Activated naive CD8-positive, alpha-beta T cell treated with anti-CD3 and anti-CD28 coated beads for 36 hours (primary cell): ENCODE measurements around the gene SMARCD1. TPM values are rescaled to one million over a fixed set of nuclear protein-coding genes. Genes with fewer than 3 reads are reported as not detected.

Experiments
- DNase-seq: peaks from one replicate; pipeline ENCODE4 v3.0.0; 2021
- H3K27ac Mint-ChIP-seq: one replicate; pipeline ENCODE4 v1.8.0; 2022; ENCODE audit warnings: mild to moderate bottlenecking, moderate library complexity, mixed read lengths
- H3K27me3 Mint-ChIP-seq: one replicate; pipeline ENCODE4 v1.8.0; 2022; ENCODE audit warnings: mild to moderate bottlenecking, mixed read lengths
- H3K36me3 Mint-ChIP-seq: one replicate; pipeline ENCODE4 v1.8.0; 2021; ENCODE audit warnings: mild to moderate bottlenecking, mixed read lengths
- H3K4me1 Mint-ChIP-seq: one replicate; pipeline ENCODE4 v1.8.0; 2021; ENCODE audit warnings: mixed read lengths
- H3K4me3 Mint-ChIP-seq: one replicate; pipeline ENCODE4 v1.8.0; 2022; ENCODE audit warnings: mild to moderate bottlenecking, moderate library complexity, mixed read lengths
- H3K9me3 Mint-ChIP-seq: one replicate; pipeline ENCODE4 v1.8.0; 2022; ENCODE audit warnings: mixed read lengths
- total RNA-seq, 2 experiments: library from RNA; stranded (reverse); gene quantifications; one replicate each; pipeline ENCODE4 v1.2.3, GENCODE V29; 2021

Gene SMARCD1
- total RNA-seq, 2 experiments from 2014 or later: 65.8 to 74.8 TPM

GRCh38 chr12:50102131-50102531 lies 17.0 kb downstream of the SMARCD1 start:
- H3K9me3 Mint-ChIP-seq: no peaks in the 10 kb centered on the region
- DNase-seq: no peak
- no peak overlapping the region for H3K4me3 Mint-ChIP-seq
- H3K27ac Mint-ChIP-seq: no peak overlapping the region
- H3K27me3 Mint-ChIP-seq: no peaks in the 10 kb centered on the region
- H3K36me3 Mint-ChIP-seq: peaks cover 2% of the 10 kb centered on the region
- H3K4me1 Mint-ChIP-seq: peaks cover 3% of the 10 kb centered on the region

GRCh38 chr12:50102646-50103309 lies 17.6 kb downstream of the SMARCD1 start:
- no peak overlapping the region for H3K4me3 Mint-ChIP-seq
- H3K9me3 Mint-ChIP-seq: no peaks in the 10 kb centered on the region
- peaks cover 3% of the 10 kb centered on the region for H3K4me1 Mint-ChIP-seq
- peaks cover under 1% of the 10 kb centered on the region for H3K36me3 Mint-ChIP-seq
- no peak for DNase-seq
- no peaks in the 10 kb centered on the region for H3K27me3 Mint-ChIP-seq
- no peak overlapping the region for H3K27ac Mint-ChIP-seq

GRCh38 chr12:50103351-50103750 lies 18.2 kb downstream of the SMARCD1 start:
- no peak overlapping the region for H3K27ac Mint-ChIP-seq
- H3K4me1 Mint-ChIP-seq: peaks cover 3% of the 10 kb centered on the region
- H3K27me3 Mint-ChIP-seq: no peaks in the 10 kb centered on the region
- H3K4me3 Mint-ChIP-seq: no peak overlapping the region
- DNase-seq: no peak
- no peaks in the 10 kb centered on the region for H3K9me3 Mint-ChIP-seq
- no peaks in the 10 kb centered on the region for H3K36me3 Mint-ChIP-seq

- DNase-seq: peak; percentile 50
- H3K27me3 Mint-ChIP-seq: no peaks in the 10 kb centered on the region
- no peak within 1 kb of the TSS for H3K4me3 Mint-ChIP-seq
- H3K27ac Mint-ChIP-seq: no peak within 1 kb of the TSS
- no peaks in the 10 kb centered on the region for H3K9me3 Mint-ChIP-seq
- H3K4me1 Mint-ChIP-seq: peaks cover 3% of the 10 kb centered on the region
- H3K36me3 Mint-ChIP-seq: no peaks in the 10 kb centered on the region
These were observed 18.7 kb downstream of the SMARCD1 start, which contains the start of gene GPD1 for GRCh38 chr12:50103767-50104321. GPD1 (plus strand) TSS chr12:50104008; CDS start chr12:50104051, 43 bp downstream.

- DNase-seq: no peak
These were observed 19.6 kb downstream of the SMARCD1 start for GRCh38 chr12:50104417-50105366.

GRCh38 chr12:50105913-50106450 lies 20.8 kb downstream of the SMARCD1 start:
- H3K27me3 Mint-ChIP-seq: no peaks in the 10 kb centered on the region

More at GRCh38 chr12:50104417-50105366, 19.6 kb downstream of the SMARCD1 start:
- Mint-ChIP-seq H3K27ac (no peak overlapping the region), H3K27me3 (no peaks in the 10 kb centered on the region), H3K9me3 (no peaks in the 10 kb centered on the region), H3K4me1 (peaks cover 3% of the 10 kb centered on the region), H3K36me3 (no peaks in the 10 kb centered on the region), H3K4me3 (no peak overlapping the region)

GRCh38 chr12:50106907-50107306 lies 21.8 kb downstream of the SMARCD1 start:
- Mint-ChIP-seq H3K36me3 (no peaks in the 10 kb centered on the region), H3K4me3 (no peak overlapping the region), H3K4me1 (peaks cover 14% of the 10 kb centered on the region), H3K27me3 (no peaks in the 10 kb centered on the region), H3K9me3 (no peaks in the 10 kb centered on the region), H3K27ac (no peak overlapping the region)
- no peak for DNase-seq

More at GRCh38 chr12:50105913-50106450, 20.8 kb downstream of the SMARCD1 start:
- no peak overlapping the region for H3K27ac Mint-ChIP-seq
- no peaks in the 10 kb centered on the region for H3K36me3 Mint-ChIP-seq
- DNase-seq: no peak
- H3K9me3 Mint-ChIP-seq: no peaks in the 10 kb centered on the region
- H3K4me3 Mint-ChIP-seq: no peak overlapping the region
- H3K4me1 Mint-ChIP-seq: peaks cover 10% of the 10 kb centered on the region

GRCh38 chr12:50107416-50108268 lies 22.5 kb downstream of the SMARCD1 start:
- H3K27me3 Mint-ChIP-seq: no peaks in the 10 kb centered on the region
- peaks cover 14% of the 10 kb centered on the region for H3K4me1 Mint-ChIP-seq
- H3K36me3 Mint-ChIP-seq: peaks cover 1% of the 10 kb centered on the region
- H3K27ac Mint-ChIP-seq: no peak overlapping the region
- no peak overlapping the region for H3K4me3 Mint-ChIP-seq
- H3K9me3 Mint-ChIP-seq: no peaks in the 10 kb centered on the region
- no peak for DNase-seq

GRCh38 chr12:50109319-50109718 lies 24.2 kb downstream of the SMARCD1 start:
- Mint-ChIP-seq H3K27me3 (no peaks in the 10 kb centered on the region), H3K9me3 (no peaks in the 10 kb centered on the region), H3K4me3 (no peak overlapping the region), H3K27ac (no peak overlapping the region), H3K4me1 (peaks cover 14% of the 10 kb centered on the region), H3K36me3 (peaks cover 2% of the 10 kb centered on the region)
- DNase-seq: no peak

GRCh38 chr12:50110127-50110761 lies 25.1 kb downstream of the SMARCD1 start:
- Mint-ChIP-seq H3K27ac (peak overlapping the region; percentile 54), H3K4me1 (peaks cover 17% of the 10 kb centered on the region), H3K4me3 (no peak overlapping the region), H3K9me3 (no peaks in the 10 kb centered on the region), H3K36me3 (peaks cover 4% of the 10 kb centered on the region), H3K27me3 (no peaks in the 10 kb centered on the region)
- DNase-seq: no peak

GRCh38 chr12:50110762-50111351 lies 25.7 kb downstream of the SMARCD1 start:
- DNase-seq: no peak

GRCh38 chr12:50111395-50111692 lies 26.2 kb downstream of the SMARCD1 start:
- H3K4me3 Mint-ChIP-seq: peak overlapping the region; percentile 80
- peaks cover 11% of the 10 kb centered on the region for H3K36me3 Mint-ChIP-seq
- H3K27ac Mint-ChIP-seq: peak overlapping the region; percentile 94

More at GRCh38 chr12:50110762-50111351, 25.7 kb downstream of the SMARCD1 start:
- no peaks in the 10 kb centered on the region for H3K9me3 Mint-ChIP-seq
- peak overlapping the region; percentile 94 for H3K27ac Mint-ChIP-seq
- H3K4me1 Mint-ChIP-seq: peaks cover 22% of the 10 kb centered on the region
- H3K27me3 Mint-ChIP-seq: no peaks in the 10 kb centered on the region
- H3K4me3 Mint-ChIP-seq: peak overlapping the region; percentile 80
- peaks cover 10% of the 10 kb centered on the region for H3K36me3 Mint-ChIP-seq

GRCh38 chr12:50111693-50112455 lies 26.7 kb downstream of the SMARCD1 start, which contains the start of gene COX14:
COX14 (plus strand) TSS chr12:50112236; CDS start chr12:50120044, 7,808 bp downstream.
- H3K9me3 Mint-ChIP-seq: no peaks in the 10 kb centered on the region
- H3K36me3 Mint-ChIP-seq: peaks cover 14% of the 10 kb centered on the region
- peak within 1 kb of the TSS; percentile 91 for H3K4me3 Mint-ChIP-seq
- H3K27me3 Mint-ChIP-seq: no peaks in the 10 kb centered on the region
- H3K4me1 Mint-ChIP-seq: peaks cover 31% of the 10 kb centered on the region
- H3K27ac Mint-ChIP-seq: peak within 1 kb of the TSS; percentile 94
- peak; percentile 98 for DNase-seq

More at GRCh38 chr12:50111395-50111692, 26.2 kb downstream of the SMARCD1 start:
- Mint-ChIP-seq H3K9me3 (no peaks in the 10 kb centered on the region), H3K27me3 (no peaks in the 10 kb centered on the region), H3K4me1 (peaks cover 26% of the 10 kb centered on the region)
- DNase-seq: no peak
